ENCODE results near the gene ENOX2.
A peak's percentile ranks its signal among the peaks of the same experiment; 100 is the strongest.
"Not testable (repeated sequence)": the region's sequence is repeated elsewhere in the genome, so short reads cannot be mapped to it uniquely, and the experiment has no call there.

The ENOX2 gene

DNA sequence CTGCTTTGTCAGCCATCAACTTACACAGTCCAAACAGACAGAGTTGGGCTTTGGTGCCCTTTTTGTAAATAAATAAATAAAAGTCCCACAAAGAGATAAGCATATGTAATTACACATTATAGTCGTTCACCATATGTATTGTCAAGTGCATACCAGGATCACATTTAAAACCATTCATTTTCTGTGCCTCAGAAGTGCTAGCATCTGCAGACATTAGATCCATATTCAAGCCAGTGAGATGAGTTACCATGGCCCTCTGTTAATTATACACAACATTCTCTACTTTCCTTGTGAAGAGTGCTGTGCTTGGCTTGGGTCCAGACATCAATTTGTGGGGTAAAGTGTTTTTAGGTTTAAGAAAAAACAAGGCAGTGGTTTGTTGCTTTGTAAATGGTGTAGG lies 76.8 kb downstream of the ENOX2 start:
- DNase-seq (ENCODE audit: low spot score): no peak

DNA sequence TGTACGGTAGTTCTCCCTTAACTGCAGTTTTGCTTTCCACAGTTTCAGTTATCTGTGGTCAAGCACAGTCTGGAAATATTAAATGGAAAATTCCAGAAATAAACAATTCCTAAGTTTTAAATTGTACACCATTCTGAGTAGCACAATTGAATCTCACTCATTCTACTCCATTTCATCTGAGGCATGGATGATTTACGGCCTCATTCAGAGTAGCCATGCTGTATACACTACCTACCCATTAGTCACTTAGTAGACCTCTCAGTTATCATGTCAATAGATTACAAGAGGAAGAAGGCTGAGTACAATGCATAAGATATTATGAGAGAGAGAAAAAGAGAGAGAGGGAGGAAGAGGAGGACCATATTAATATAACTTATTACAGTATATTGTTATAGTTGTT lies 77.5 kb downstream of the ENOX2 start:
- DNase-seq (ENCODE audit: low spot score): no peak

DNA sequence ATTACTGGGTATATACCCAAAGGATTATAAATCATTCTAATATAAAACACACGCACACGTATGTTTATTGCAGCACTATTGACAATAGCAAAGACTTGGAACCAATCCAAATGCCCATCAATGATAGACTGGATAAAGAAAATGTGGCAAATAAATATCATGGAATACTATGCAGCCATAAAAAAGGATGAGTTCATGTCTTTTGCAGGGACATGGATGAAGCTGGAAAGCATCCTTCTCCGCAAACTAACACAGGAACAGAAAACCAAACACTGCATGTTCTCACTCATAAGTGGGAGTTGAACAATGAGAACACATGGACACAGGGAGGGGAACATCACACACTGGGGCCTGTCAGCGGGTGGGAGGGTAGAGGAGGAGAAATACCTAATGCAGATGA lies 83.6 kb downstream of the ENOX2 start:
- not testable (repeated sequence) for DNase-seq (ENCODE audit: low spot score)

DNA sequence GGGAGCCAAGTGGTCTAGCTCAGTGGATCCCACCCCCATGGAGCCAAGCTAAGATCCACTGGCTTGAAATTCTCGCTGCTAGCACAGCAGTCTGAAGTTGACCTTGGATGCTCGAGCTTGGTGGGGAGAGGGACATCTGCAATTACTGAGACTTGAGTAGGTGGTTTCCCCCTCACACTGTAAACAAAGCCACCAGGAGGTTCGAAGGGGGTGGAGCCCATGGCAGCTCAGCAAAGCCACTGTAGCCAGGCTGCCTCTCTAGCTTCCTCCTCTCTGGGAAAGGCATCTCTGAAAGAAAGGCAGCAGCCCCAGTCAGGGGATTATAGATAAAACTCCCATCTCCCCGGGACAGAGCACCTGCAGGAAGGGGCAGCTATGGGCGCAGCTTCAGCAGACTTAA lies 89.1 kb downstream of the ENOX2 start:
- not testable (repeated sequence) for DNase-seq (ENCODE audit: low spot score)

DNA sequence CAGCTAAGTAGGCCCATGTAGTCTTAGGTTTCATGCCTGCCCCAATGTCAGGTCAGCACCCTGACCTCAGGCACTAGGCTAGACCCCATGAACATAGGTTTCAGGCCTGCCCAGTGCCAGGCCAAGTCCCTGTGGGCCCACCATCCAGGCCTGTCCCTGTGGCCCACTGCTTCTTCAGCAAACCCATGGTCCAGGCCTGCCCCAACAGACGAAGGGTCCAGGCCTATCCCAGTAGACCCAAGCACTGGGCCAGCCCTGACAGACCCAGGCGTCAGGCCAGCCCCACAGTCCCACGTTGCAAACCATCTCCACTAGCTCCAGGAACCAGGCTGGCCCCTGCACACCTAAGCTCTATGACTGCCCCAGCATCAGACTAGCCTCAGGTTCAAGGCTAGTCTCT lies 92.4 kb downstream of the ENOX2 start:
- no peak for DNase-seq (ENCODE audit: low spot score)

DNA sequence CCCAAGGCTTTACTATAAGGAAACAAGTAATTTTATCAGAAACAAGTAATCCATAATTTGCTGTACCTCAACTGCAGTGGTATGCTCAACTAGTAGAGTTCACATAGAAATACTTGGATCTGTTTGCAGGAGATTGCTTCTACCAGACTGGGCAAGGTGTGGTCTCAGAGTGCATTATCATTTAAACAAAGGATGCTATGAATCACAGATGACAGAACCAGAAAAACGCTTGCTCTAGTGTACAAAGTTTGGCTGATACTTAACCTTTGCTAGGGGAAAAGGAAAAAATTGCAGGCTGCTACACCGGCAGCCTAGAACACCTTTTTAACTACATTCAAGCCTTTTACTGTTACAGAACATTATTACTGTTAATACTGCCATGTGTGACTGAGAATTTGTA lies 97.1 kb downstream of the ENOX2 start:
- DNase-seq (ENCODE audit: low spot score): no peak

DNA sequence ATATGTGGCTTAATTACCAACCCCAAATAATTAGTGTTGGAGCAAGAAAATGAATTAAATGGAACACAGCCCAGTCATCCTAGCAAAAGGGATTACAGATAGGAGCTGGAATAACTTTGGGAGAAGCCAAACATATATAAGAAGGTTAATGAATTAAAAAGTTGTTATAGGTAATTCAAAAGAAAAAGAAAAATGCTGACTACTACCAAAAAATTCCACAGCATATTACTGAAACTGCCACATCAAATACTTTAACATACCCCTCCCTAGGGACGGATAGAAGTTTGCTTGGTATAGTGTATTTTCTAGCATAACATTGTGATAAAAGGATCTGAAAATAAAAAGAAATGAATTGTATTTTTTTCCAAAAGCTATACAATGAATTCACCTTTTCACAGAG lies 99.5 kb downstream of the ENOX2 start:
- DNase-seq (ENCODE audit: low spot score): no peak

DNA sequence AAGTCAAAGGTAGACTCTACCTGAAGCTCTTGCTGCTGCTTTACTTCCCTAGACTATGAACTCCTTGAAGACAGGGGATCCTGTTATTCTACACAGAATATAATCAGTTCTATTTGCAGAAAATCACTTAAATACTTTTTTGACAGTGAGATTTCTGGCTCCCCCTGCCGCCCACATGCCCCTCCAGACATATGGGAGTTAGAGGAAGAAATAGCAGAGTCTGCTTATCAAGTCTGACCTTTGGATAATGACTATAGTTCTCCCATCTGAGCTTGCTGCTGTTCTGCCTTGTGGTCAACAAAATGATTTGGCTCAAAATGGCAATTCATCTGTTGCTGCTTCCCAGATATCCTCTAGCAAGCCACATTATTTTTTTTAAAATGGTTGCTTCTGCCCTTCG lies 101.1 kb downstream of the ENOX2 start:
- no peak for DNase-seq (ENCODE audit: low spot score)

DNA sequence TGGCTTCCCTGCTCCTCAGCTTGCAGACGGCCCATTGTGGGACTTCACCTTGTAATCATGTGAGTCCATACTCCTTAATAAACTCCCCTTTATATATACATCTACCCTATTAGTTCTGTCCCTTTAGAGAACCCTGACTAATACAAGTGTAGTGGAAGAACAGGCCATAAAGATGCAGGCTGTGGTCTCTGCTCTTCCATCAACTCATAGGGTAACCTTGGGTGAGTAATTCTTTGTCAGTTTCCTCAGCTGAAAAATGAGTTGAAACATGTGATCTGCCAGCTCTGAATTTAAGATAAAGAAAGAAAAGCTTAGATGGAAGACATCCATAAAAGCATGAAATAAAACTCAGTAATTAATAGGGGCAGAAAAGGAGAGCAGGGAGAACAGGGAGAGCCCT lies 103.6 kb downstream of the ENOX2 start:
- peak; percentile 19 for DNase-seq (ENCODE audit: low spot score)

DNA sequence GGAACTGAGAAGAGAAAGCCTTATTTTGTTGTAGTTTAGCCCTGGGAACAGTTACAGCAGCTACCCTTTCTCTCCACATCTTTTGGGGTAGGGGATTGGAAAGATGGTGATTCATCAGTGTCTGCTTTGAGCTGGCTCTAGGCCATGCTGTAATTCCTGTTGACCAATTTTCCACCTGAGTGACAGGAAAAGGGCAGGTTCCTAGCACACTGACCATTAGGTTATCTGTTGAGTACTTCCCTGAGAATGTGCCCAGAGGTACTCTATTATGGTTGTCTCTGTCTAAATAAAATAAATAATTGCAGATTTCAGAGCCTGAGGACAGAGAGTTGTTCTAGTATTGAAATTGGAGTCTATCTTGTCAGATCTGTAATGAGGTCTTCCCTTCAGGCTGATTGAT lies 109.0 kb downstream of the ENOX2 start:
- no peak for DNase-seq (ENCODE audit: low spot score)

DNA sequence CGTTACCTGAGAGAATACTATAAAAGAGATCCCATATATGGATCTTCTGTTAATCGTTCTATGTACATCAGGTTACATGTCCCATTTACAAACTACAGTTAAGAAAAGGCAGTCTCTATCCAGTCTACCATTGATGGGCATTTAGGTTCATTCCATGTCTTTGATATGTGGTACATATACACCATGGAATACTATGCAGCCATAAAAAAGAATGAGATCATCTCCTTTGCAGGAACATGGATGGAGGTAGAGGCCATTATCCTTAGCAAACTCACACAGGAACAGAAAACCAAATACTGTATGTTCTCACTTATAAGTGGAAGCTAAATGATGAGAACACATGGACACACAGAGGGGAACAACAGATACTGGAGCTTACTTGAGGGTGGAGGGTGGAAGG lies 111.1 kb downstream of the ENOX2 start:
- not testable (repeated sequence) for DNase-seq (ENCODE audit: low spot score)

DNA sequence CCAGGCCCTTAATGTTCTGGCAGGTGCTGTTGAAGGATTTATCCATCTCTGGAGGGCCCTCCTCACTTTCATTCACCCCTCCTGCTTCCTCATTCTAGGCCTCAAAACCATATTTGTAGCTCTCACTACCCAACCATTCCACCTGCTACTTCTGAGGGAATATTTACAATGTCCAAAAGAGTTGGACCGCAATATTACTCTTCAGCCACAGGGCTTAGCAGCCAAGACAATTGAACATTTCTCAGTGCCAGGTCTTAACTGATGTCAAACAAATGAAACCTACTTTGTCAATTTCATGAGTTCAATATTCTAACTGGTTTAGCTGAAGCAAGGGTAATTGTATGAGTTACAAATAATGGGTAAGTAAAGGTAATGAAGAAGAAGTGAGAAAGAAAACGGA lies 113.2 kb downstream of the ENOX2 start:
- DNase-seq (ENCODE audit: low spot score): no peak

DNA sequence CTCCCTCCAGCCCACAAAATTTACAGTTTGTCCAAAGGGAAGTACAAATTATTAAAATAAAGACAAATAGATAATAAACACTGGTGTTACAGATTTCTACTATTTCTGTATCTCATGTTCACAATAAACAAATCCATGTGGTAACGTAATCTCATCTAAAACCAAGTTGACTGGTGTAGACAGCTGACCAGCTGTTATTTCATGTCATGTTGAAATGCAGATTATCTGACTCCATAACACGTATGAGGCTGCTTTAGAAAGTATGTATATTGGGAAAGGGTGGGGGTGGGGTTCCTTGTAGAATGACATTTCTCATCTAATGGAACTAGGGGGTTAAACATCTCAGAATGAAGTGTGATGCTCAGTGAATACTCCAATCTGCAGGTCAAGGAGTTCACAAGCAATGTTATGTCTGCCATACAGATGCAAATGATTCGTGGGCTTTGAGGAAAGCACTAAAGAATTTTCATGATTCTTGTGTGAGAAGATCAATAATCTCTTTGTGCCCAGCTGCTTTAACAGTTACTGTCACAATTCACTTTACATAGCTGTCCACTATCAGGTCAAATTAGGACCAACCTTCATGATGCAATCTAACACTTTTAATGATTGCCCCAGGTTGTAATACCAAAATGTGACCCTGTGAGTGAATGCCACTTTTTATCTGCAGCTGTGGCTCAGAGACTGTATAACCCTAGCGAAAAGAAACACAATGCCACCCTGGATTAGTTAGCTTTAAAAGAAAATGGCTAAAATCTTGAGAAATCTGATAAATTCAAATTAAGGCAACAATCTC lies 114.0 kb downstream of the ENOX2 start:
- DNase-seq (ENCODE audit: low spot score): no peak

DNA sequence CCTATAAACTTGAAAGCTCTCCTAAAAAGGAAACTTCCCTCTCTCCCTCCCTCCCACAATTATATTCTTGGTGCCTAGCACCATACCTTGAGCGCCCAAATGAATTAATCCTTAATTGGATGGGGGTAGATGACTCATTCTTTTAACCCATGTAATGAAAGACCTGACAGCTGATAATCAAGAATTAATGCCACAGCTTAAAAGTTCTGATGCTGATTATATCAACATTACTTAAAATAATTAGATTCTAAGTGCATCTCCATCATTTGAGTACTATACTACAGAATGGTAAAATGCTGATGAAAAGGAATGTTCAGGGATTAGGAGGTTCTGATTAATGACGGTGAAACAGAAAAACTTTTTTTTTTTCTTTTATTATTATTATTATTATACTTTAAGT lies 117.0 kb downstream of the ENOX2 start:
- no peak for DNase-seq (ENCODE audit: low spot score)

DNA sequence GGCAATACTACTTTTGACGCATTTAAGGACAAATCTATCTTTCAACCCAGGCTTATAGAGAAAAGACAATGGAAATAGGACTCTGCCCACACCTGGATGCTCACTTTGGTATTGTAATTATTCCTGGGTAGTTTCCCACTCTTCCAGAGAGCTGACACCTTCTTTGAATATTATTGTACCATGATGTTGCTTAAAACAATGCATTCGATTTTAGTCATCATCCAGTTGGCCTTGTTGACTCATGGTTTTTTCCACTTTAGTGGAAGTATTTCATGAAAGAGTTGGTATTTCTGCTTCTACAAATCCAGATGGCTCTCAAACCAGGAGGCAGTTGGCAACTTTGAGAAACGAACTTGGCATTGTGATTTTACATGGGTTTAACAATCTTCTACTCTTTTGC lies 124.2 kb downstream of the ENOX2 start:
- DNase-seq (ENCODE audit: low spot score): peak; percentile 15

DNA sequence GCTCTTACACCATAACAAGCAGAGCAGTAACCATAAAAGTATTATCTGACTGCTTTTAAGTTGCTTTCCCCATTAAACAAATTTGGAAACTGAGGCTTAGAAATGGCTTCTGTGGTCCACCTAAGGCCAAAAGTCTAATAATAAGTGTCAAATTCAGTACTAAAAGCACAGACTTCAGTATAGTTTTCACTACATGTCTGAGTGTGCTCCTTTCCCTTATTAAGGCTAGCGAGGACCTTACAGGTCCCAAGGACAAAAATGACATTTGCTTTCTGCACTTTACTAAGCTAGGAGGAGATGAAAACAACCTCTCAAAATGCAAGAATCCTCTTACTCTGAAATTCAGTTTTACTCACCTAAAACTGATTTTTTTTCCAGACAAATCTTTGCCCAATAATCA lies 127.2 kb downstream of the ENOX2 start:
- DNase-seq (ENCODE audit: low spot score): no peak

DNA sequence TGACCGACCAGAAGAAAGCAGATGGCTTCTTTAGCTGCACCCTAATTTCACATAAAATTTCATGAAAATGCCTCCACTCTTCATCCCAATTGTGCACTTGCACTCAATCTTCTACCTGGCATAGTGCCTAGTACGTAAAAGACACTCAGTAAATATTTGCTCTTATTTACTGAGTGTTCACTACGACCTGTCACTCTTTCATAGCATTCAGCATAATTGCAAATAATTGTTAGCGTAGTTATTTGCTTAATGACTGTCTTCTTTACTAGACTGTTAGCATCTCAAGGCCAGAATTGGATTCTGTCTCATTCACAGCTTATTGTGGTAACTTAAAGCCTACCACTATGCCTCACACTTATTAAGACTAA lies 130.2 kb downstream of the ENOX2 start:
- no peak for DNase-seq (ENCODE audit: low spot score)

DNA sequence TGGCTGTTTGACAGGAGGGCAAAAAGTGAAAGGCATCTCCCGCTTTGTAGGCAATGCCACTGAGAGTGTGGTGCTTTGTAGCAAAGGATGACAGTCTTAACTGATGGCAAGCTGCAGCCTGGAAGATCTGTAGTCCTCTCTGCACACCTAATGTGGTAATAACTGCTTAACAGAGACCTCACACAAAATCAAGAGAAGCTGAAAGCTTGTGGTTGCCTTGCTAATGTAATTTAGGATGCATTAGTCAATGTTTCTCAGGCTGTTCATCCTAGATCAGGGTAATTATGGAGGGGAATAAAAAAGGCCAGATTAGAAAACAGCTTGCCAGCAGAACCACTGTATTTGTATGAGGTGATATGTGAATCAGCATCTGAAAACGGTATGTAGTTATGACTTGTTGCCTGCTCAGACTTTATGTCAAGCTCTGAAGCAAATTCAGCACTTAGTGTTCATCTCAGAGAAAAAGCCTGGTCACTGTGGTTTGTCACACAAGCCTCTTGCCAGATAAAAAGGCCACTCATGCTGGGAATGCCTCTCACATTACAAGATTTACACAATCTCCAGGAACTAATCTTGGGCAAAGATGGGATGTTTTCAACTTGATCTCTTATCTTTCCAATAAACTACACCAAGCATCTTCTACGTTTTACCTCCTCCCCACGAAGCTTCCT lies 130.8 kb downstream of the ENOX2 start:
- DNase-seq (ENCODE audit: low spot score): peak; percentile 33

DNA sequence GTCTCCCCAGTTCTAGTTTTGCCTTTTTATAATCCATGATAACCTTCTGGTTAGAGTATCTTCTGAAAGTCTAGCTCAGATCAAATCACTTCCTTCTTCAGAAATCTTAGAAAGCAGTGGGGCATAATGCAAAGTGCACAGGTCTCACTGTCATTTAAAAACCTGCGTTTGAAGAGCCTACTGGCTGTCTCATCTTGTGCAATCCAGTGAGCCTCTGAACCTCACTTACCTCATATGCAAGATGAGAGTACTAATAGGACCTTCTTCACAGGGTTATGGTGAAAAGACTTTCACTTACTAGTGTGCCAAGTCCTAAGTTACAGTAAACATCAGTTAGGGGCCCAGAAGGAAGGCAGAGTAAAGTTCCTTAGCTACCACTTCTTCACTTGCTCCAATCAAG lies 131.4 kb downstream of the ENOX2 start:
- no peak for DNase-seq (ENCODE audit: low spot score)

DNA sequence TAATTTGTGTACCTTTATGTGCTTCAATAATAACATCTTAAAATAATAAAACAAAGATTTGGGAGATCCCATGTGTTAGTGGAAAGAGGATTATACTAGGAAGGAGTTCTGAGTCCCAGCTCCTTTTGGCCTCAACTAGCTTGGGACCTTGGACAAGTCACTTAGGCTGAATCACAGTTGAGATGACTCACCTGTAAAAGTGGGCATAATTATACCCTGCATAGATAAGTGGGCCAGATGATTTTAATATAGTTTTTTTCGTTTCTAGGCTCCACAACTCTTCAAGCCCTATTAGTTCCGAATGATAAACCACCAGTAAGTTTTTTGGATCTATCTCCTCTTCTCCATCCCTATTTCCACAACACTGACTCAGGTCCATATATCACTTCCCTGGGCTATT lies 131.8 kb downstream of the ENOX2 start:
- peak; percentile 43 for DNase-seq (ENCODE audit: low spot score)

DNA sequence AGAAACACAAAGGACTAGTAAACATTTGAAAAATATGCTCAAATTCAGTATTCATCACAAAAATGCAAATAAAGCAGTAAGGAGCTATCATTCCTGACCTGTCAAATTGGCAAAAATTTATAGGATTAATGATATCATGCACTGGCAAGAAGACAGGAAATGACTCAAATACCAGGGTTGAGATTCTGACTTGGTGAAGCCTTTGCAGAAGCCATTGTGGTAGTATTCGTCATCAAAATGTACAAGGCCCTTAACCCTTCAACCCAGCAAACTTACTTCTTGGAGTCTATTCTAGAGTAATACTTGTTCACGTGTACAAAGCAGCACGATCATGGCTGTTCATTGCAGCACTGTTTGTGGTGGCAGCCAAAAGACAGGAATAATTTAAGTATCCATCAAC lies 132.4 kb downstream of the ENOX2 start:
- DNase-seq (ENCODE audit: low spot score): peak; percentile 73

DNA sequence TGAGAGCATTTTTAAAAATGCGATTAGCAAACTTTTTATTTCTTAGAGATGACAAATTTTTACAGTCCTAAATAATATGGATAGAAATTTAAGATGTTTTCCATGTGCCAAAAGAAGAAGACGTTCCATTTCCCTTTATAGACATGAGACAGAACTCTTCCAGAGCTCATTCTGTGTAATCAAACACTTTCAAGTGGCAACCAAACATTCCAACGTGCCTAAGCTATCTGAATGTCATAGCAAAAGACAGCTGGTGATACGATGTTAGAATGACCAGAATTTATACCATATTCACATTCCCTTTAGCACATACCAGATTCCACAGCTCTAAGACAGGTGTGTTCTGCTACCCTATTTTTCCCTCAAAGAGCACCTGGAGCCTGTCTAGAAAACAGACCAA lies 133.2 kb downstream of the ENOX2 start:
- DNase-seq (ENCODE audit: low spot score): no peak

DNA sequence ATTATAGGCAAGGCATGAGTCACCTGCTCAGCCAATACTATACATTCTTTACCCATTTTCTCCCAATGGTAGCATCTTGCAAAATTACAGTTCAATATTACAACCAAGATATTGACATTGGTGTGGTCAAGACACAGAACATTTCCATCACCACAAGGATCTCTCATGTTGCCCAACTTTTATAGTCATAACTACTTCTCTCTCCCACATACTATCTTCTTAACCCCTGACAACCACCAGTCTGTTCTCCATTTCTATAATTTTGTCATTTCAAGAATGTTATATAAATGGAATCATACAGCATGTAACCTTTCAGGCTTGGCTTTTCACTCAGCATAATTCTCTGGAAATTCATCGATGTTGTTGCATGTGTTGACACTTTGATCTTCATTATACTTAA lies 144.9 kb downstream of the ENOX2 start:
- DNase-seq (ENCODE audit: low spot score): no peak

DNA sequence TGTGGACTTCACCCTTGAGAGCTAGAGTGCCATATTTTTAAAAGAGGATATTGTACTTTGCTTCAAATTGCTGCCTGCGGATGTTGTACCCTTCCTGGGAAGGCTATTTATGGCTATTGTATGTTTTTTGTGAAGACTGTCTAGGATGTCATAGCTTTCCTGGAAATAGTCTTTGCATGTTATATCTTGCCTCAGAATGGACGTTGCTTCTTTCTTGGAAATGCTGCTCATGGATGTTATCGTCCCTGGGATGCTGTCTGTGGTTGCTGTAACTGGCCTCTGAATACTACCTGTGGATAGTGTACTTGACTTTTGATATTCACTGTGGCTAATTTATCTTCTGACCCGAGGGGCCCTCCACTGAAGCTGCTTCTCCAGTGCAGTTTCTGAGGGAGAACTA lies 146.8 kb downstream of the ENOX2 start:
- no peak for DNase-seq (ENCODE audit: low spot score)

Measured in RKO (cell line).